HepG2 (cell line): ENCODE measurements around the gene OSBPL8. TPM values are rescaled to one million over a fixed set of nuclear protein-coding genes. Genes with fewer than 3 reads are reported as not detected.

ENCODE experiments used
- ATAC-seq: fragments of 200-7000 bp; cut with Tn5 transposase; 3 replicates; pipeline ENCODE4 v1.9.1; 2020; ENCODE audit warnings: mild to moderate bottlenecking, moderate library complexity
- BruUV-seq: library from RNA; stranded (reverse); fragments of 400-500 nt; replicated peaks from 2 replicates; lab custom pipeline; 2021; lab: Mats Ljungman, UMichigan
- CTCF ChIA-PET: fragments of 300-600 bp; formaldehyde crosslinking; extraction: SDS; loops from one replicate; lab custom pipeline; 2021; ENCODE audit warnings: low total read pairs, inconsistent platforms, low intra/inter-chr PET ratio; lab: Yijun Ruan, JAX
- POLR2A ChIA-PET: fragments of 350-600 bp; sonication (Branson Sonifier 250); formaldehyde crosslinking; loops from one replicate; lab custom pipeline; 2020; ENCODE audit warnings: antibody characterized with exemption, inconsistent platforms; lab: Yijun Ruan, JAX
- DNase-seq: peaks from one replicate; pipeline ENCODE4 v3.0.0-alpha.2; 2015; ENCODE audit warnings: low spot score
- FAIRE-seq: peaks from 3 replicates; lab custom pipeline; 2011; peaks lifted over from hg19 to GRCh38; lab: Jason Lieb, UNC
- H2AFZ ChIP-seq: one replicate; pipeline ENCODE4 v1.6.1; 2011; ENCODE audit warnings: low read length, inconsistent platforms
- H3K27ac ChIP-seq: fragments of 300-600 bp; 3 replicates; pipeline ENCODE4 v1.8.0; 2011; ENCODE audit warnings: mixed run types, mild to moderate bottlenecking, mixed read lengths, low read length, inconsistent platforms; ENCODE audit not compliant: insufficient read depth; ENCODE audit errors: extremely low read length
- H3K27me3 ChIP-seq, 2 experiments: fragments of 200-600 bp in 1 of 2; 2 replicates in 1 of 2; 3 replicates in 1 of 2; pipeline versions ENCODE4 v1.6.0 to v1.8.0; 2011; ENCODE audit warnings: low read length in 2 of 2, mild to moderate bottlenecking in 2 of 2, moderate library complexity in 2 of 2, inconsistent platforms in 1 of 2; ENCODE audit not compliant: insufficient read depth in 2 of 2, control insufficient read depth in 1 of 2
- H3K36me3 ChIP-seq, 2 experiments: fragments of 200-600 bp in 1 of 2; replicated peaks in 1 of 2; 2 replicates in 1 of 2; 3 replicates in 1 of 2; pipeline versions ENCODE4 v1.5.1 to v1.8.0; 2011; ENCODE audit warnings: low read length in 2 of 2, inconsistent platforms in 1 of 2; ENCODE audit not compliant: insufficient read depth in 2 of 2, control insufficient read depth in 1 of 2
- H3K4me1 ChIP-seq: 2 replicates; pipeline ENCODE4 v1.5.1; 2012; ENCODE audit warnings: low read length, inconsistent platforms; ENCODE audit not compliant: insufficient read depth
- H3K4me2 ChIP-seq: 2 replicates; pipeline ENCODE4 v1.6.0; 2011; ENCODE audit warnings: low read depth, low read length, inconsistent platforms
- H3K4me3 ChIP-seq, 3 experiments: fragments of 200-600 bp in 1 of 3; sonication (generic), shearing (Covaris generic) in 1 of 3; replicated peaks in 1 of 3; 2 replicates each; pipeline ENCODE4 v1.5.1; 2011 to 2016; ENCODE audit warnings: low read length in 3 of 3, inconsistent platforms in 2 of 3, low read depth in 2 of 3, mild to moderate bottlenecking in 2 of 3, control low read depth in 1 of 3, mixed read lengths in 1 of 3; ENCODE audit not compliant: insufficient read depth in 1 of 3
- H3K79me2 ChIP-seq: one replicate; pipeline ENCODE4 v1.6.1; 2011; ENCODE audit warnings: low read length, inconsistent platforms; ENCODE audit not compliant: insufficient read depth
- H3K9ac ChIP-seq: 2 replicates; pipeline ENCODE4 v1.6.0; 2011; ENCODE audit warnings: mild to moderate bottlenecking, low read depth, low read length, inconsistent platforms; ENCODE audit not compliant: insufficient read depth
- H3K9me3 ChIP-seq: 2 replicates; pipeline ENCODE4 v1.5.1; 2012; ENCODE audit warnings: mild to moderate bottlenecking, low read length
- H4K20me1 ChIP-seq: 2 replicates; pipeline ENCODE4 v1.6.0; 2011; ENCODE audit warnings: inconsistent platforms, mild to moderate bottlenecking, low read length, moderate library complexity; ENCODE audit not compliant: insufficient read depth
- AHR ChIP-seq: IDR thresholded peaks from 2 replicates; pipeline ENCODE4 v1.6.1; 2018; ENCODE audit warnings: missing genetic modification reagents, missing compliant biosample characterization
- CHD4 ChIP-seq: fragments of 200-600 bp; sonication (generic); IDR thresholded peaks from 2 replicates; pipeline ENCODE4 v1.7.0; 2017; ENCODE audit warnings: mild to moderate bottlenecking, low read length, borderline replicate concordance
- DRAP1 ChIP-seq: IDR thresholded peaks from 2 replicates; pipeline ENCODE4 v1.6.1; 2016; ENCODE audit warnings: missing genetic modification reagents, missing compliant biosample characterization
- ESRRA ChIP-seq: sonication (generic); formaldehyde crosslinking; IDR thresholded peaks from 2 replicates; pipeline ENCODE4 v1.5.1; 2020; ENCODE audit warnings: mild to moderate bottlenecking, low read depth, missing genetic modification reagents
- FOXO1 ChIP-seq: sonication (generic); formaldehyde crosslinking; IDR thresholded peaks from 2 replicates; pipeline ENCODE4 v1.4.0; 2020; ENCODE audit warnings: missing genetic modification reagents
- RARA ChIP-seq: IDR thresholded peaks from 2 replicates; pipeline ENCODE4 v1.6.1; 2016; ENCODE audit warnings: missing genetic modification reagents, missing compliant biosample characterization
- SRSF1 ChIP-seq: fragments of 200-400 bp; formaldehyde crosslinking; optimal IDR thresholded peaks from 2 replicates; pipeline ENCODE3; 2017; ENCODE audit warnings: mild to moderate bottlenecking, low read depth, low read length, moderate library complexity
- TBX3 ChIP-seq: fragments of 450-650 bp; IDR thresholded peaks from 2 replicates; pipeline ENCODE4 v1.6.1; 2017; ENCODE audit warnings: antibody characterized with exemption, mild to moderate bottlenecking, inconsistent platforms, borderline replicate concordance
- TEAD2 ChIP-seq: sonication (generic); formaldehyde crosslinking; IDR thresholded peaks from 2 replicates; pipeline ENCODE4 v1.9.0; 2021; ENCODE audit warnings: missing genetic modification reagents
- ZEB1 ChIP-seq: IDR thresholded peaks from 2 replicates; pipeline ENCODE4 v1.6.1; 2012; ENCODE audit warnings: mild to moderate bottlenecking, low read depth, inconsistent platforms; ENCODE audit not compliant: insufficient replicate concordance
- ZNF205 ChIP-seq: IDR thresholded peaks from 2 replicates; pipeline ENCODE4 v1.6.1; 2018; ENCODE audit warnings: missing biosample characterization, missing genetic modification reagents
- ZNF24 ChIP-seq: fragments of 450-650 bp; IDR thresholded peaks from 2 replicates; pipeline ENCODE4 v1.6.1; 2017; ENCODE audit warnings: antibody characterized with exemption, mild to moderate bottlenecking
- ZNF678 ChIP-seq: sonication (generic); formaldehyde crosslinking; IDR thresholded peaks from 2 replicates; pipeline ENCODE4 v1.4.0; 2020; ENCODE audit warnings: mild to moderate bottlenecking, missing genetic modification reagents
- WGBS: methylation state at CpG from one replicate; pipeline ENCODE4 v1.1.6; 2017; ENCODE audit warnings: low lambda C conversion rate; 5-methylcytosine and 5-hydroxymethylcytosine counted together
- in situ Hi-C: cut with HindIII; loops from 2 replicates; pipeline ENCODE4 v1.10.0; 2017; ENCODE audit warnings: low pct_unique_long_range_greater_than_20kb; ENCODE audit not compliant: extremely low pct_ligation_motif_present
- intact Hi-C: fragments of 100-400 bp; cut with micrococcal nuclease; formaldehyde crosslinking; loops from one replicate; pipeline ENCODE4 v1.10.0; 2022; ENCODE audit not compliant: unreplicated experiment
- polyA plus RNA-seq, 8 experiments: library from polyadenylated mRNA; depleted of rRNA in 3 of 8; stranded (reverse) in 7 of 8; unstranded in 1 of 8; fragments of >200 nt; fragmentation: Illumina TruSeq in 4 of 8; extraction: Trizol in 4 of 8; gene quantifications; 2 replicates each; pipeline versions ENCODE4 v1.2.1 to v1.2.3, GENCODE V29; 2011 to 2016; ENCODE audit warnings: low read depth in 4 of 8, missing spikeins in 1 of 8, mixed read lengths in 1 of 8; ENCODE audit not compliant: insufficient read depth in 1 of 8
- total RNA-seq, 5 experiments: library from RNA; depleted of rRNA; stranded (reverse); fragments of >200 nt; fragmentation: Illumina TruSeq; extraction: Trizol; gene quantifications; 2 replicates each; pipeline ENCODE4 v1.2.3, GENCODE V29; 2016; ENCODE audit warnings: low read depth in 1 of 5
- TF ChIP-seq, protein P1 (sequence below): fragments of 450-650 bp; IDR thresholded peaks from 2 replicates; pipeline ENCODE4 v1.6.1; 2017
- TF ChIP-seq, protein P2 (sequence below): sonication (generic); formaldehyde crosslinking; IDR thresholded peaks from 2 replicates; pipeline ENCODE4 v1.9.0; 2022; ENCODE audit warnings: missing genetic modification reagents, mild to moderate bottlenecking, borderline replicate concordance

Gene OSBPL8
- total and polyA plus RNA-seq, 2 of the 13 experiments (the other 11 are each of a cell fraction or from before 2014, with no cell fraction given) = 11.0 to 33.9 TPM

DNA sequence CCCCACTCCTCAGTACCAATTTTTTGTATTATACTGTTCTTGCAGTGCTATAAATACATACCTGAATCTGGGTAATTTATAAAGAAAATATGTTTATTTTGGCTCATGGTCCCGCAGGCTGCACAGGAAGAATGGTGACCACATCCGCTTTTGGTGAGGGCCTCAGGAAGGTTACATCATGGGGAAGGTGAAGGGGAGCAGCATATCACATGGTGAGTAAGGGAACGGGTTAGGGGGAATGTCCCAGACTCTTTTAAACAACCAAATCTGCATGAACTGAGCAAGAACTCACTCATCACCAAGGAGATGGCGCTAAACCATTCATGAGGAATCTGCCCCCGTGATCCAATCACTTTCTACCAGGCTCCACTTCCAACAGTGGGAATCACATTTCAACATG lies 40.0 kb downstream of the OSBPL8 start (continued):
- TF ChIP-seq, protein P1, sequence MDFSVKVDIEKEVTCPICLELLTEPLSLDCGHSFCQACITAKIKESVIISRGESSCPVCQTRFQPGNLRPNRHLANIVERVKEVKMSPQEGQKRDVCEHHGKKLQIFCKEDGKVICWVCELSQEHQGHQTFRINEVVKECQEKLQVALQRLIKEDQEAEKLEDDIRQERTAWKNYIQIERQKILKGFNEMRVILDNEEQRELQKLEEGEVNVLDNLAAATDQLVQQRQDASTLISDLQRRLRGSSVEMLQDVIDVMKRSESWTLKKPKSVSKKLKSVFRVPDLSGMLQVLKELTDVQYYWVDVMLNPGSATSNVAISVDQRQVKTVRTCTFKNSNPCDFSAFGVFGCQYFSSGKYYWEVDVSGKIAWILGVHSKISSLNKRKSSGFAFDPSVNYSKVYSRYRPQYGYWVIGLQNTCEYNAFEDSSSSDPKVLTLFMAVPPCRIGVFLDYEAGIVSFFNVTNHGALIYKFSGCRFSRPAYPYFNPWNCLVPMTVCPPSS = no peak
- TF ChIP-seq TBX3 (no peak), ZNF205 (CRISPR knock-in tag) (no peak)

- Histone ChIP-seq H3K27ac (no peak overlapping the region), H3K27me3 (no peaks in the 10 kb centered on the region), H3K79me2 (peaks cover 2% of the 10 kb centered on the region), H3K4me1 (no peaks in the 10 kb centered on the region), H3K36me3 (no peaks in the 10 kb centered on the region), H3K9me3 (no peaks in the 10 kb centered on the region), H4K20me1 (no peaks in the 10 kb centered on the region), H3K9ac (no peak overlapping the region), H2AFZ (no peak overlapping the region), H3K4me3 (no peak overlapping the region), H3K4me2 (no peak overlapping the region)
- ATAC-seq = no peak; the same call in 2 of the 3 replicates
- intact Hi-C loops (no loop called here), in situ Hi-C loops (no loop called here)
- no peak for DNase-seq
- no peak for FAIRE-seq
- POLR2A ChIA-PET = no interaction called here
- TF ChIP-seq ZNF678 (CRISPR knock-in tag) = no peak
- TF ChIP-seq SRSF1 = no peak
- no peak for TF ChIP-seq ESRRA (CRISPR knock-in tag)
- no peak for TF ChIP-seq AHR (CRISPR knock-in tag)
- TF ChIP-seq TEAD2 (CRISPR knock-in tag) = no peak
- TF ChIP-seq RARA (CRISPR knock-in tag) = no peak
- TF ChIP-seq, protein P2, sequence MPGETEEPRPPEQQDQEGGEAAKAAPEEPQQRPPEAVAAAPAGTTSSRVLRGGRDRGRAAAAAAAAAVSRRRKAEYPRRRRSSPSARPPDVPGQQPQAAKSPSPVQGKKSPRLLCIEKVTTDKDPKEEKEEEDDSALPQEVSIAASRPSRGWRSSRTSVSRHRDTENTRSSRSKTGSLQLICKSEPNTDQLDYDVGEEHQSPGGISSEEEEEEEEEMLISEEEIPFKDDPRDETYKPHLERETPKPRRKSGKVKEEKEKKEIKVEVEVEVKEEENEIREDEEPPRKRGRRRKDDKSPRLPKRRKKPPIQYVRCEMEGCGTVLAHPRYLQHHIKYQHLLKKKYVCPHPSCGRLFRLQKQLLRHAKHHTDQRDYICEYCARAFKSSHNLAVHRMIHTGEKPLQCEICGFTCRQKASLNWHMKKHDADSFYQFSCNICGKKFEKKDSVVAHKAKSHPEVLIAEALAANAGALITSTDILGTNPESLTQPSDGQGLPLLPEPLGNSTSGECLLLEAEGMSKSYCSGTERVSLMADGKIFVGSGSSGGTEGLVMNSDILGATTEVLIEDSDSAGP (CRISPR knock-in tag) = no peak
- no peak for TF ChIP-seq CHD4
- TF ChIP-seq ZNF24 = no peak
- no peak for TF ChIP-seq FOXO1
- TF ChIP-seq ZEB1 = no peak
- TF ChIP-seq DRAP1 (CRISPR knock-in tag) = no peak
- 98% methylated on average over 2 of the region's 2 CpGs for WGBS
- BruUV-seq = no TSS peak
- CTCF ChIA-PET = no interaction called here
These were observed 40.9 kb downstream of the OSBPL8 start for GRCh38 chr12:76518699-76519098.
